ENCODE results near the gene GUCY2D. TPM values are rescaled to one million over a fixed set of nuclear protein-coding genes. Genes with fewer than 3 reads are reported as not detected.
A peak's percentile ranks its signal among the peaks of the same experiment; 100 is the strongest.
"Not testable (repeated sequence)": the region's sequence is repeated elsewhere in the genome, so short reads cannot be mapped to it uniquely, and the experiment has no call there.

The GUCY2D gene
- polyA plus RNA-seq (2013, experiment 1 of 2) = not detected
- polyA plus RNA-seq (2013, experiment 2 of 2) = not detected

GRCh38 chr17:8001976-8002720 is at the start of gene GUCY2D:
Gene GUCY2D, plus strand, starts transcription at chr17:8002615. Its CDS starts 433 bp downstream, at chr17:8003048.
- Histone ChIP-seq H3K27ac (ENCODE audit: low read depth, low read length) (no peak within 1 kb of the TSS), H3K36me3 (ENCODE audit: insufficient read depth, low read length) (no peaks in the 10 kb centered on the region), H3K27me3 (ENCODE audit: insufficient read depth, low read length) (peaks cover 64% of the 10 kb centered on the region), H3K9ac (ENCODE audit: low read depth, low read length) (no peak within 1 kb of the TSS), H3K4me1 (ENCODE audit: insufficient read depth, low read length) (no peaks in the 10 kb centered on the region; the same call in 1 of the 2 replicates), H3K4me3 (ENCODE audit: low read length) (peak within 1 kb of the TSS; percentile 56), H3K9me3 (ENCODE audit: insufficient read depth, low read depth, low read length) (no peaks in the 10 kb centered on the region)
- WGBS = 25% methylated on average over 18 of the region's 18 CpGs

GRCh38 chr17:7953266-7953665 is 49.1 kb upstream of the GUCY2D start:
- H3K36me3 ChIP-seq (ENCODE audit: insufficient read depth, low read length) = peaks cover 16% of the 10 kb centered on the region
- not testable (repeated sequence) for H3K9me3 ChIP-seq (ENCODE audit: insufficient read depth, low read depth, low read length); H3K27me3 ChIP-seq (ENCODE audit: insufficient read depth, low read length); H3K4me3 ChIP-seq (ENCODE audit: low read length); H3K27ac ChIP-seq (ENCODE audit: low read depth, low read length); H3K9ac ChIP-seq (ENCODE audit: low read depth, low read length); H3K4me1 ChIP-seq (ENCODE audit: insufficient read depth, low read length)
- 95% methylated on average over 13 of the region's 13 CpGs for WGBS

DNA sequence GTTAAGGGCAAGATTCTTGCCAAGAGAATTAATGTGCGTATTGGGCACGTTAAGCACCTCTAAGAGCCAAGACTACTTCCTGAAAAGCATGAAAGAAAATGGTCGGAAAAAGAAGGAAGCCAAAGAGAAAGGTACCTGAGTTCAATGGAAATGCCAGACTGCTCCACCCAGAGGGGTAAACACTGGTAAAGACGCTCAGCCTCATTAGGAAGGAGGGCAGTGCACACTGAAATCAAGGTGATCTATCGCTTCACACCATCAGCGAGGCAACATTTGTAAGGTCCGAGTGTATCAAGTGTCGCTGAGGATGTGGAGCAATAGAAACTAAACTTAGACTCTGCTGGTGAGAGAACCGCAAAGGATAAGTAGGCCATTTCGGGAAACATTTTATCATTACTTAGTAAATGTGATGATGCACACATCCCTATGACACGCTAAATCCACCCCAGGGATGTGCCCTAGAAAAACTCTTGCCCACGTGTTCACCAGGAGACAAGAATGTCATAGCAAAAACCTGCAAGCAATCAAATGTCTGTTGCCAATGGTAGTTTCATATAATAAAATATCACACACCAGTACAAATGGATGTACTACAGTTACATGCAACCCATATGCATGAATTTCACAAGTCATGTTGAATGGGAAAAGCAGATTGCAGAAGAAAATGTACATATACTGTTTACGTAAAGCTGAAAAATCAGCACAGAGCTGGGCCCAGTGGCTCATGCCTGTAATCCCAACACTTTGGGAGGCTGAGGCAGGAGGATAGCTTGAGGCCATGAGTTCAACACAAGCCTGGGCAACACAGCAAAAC is 46.8 kb upstream of the GUCY2D start:
- no peaks in the 10 kb centered on the region for H3K4me1 ChIP-seq (ENCODE audit: insufficient read depth, low read length)
- no peaks in the 10 kb centered on the region for H3K36me3 ChIP-seq (ENCODE audit: insufficient read depth, low read length)
- H3K9me3 ChIP-seq (ENCODE audit: insufficient read depth, low read depth, low read length) = no peaks in the 10 kb centered on the region
- WGBS = 90% methylated on average over 13 of the region's 13 CpGs
- H3K27me3 ChIP-seq (ENCODE audit: insufficient read depth, low read length) = no peaks in the 10 kb centered on the region
- no peak overlapping the region for H3K27ac ChIP-seq (ENCODE audit: low read depth, low read length)
- no peak overlapping the region for H3K4me3 ChIP-seq (ENCODE audit: low read length)
- no peak overlapping the region for H3K9ac ChIP-seq (ENCODE audit: low read depth, low read length)

- no peaks in the 10 kb centered on the region for H3K27me3 ChIP-seq (ENCODE audit: insufficient read depth, low read length)
- H3K36me3 ChIP-seq (ENCODE audit: insufficient read depth, low read length) = no peaks in the 10 kb centered on the region
- no peaks in the 10 kb centered on the region; the same call in 1 of the 2 replicates for H3K4me1 ChIP-seq (ENCODE audit: insufficient read depth, low read length)
- whole genome bisulfite sequencing = 91% methylated on average over 9 of the region's 11 CpGs
- no peak overlapping the region for H3K27ac ChIP-seq (ENCODE audit: low read depth, low read length)
- no peaks in the 10 kb centered on the region for H3K9me3 ChIP-seq (ENCODE audit: insufficient read depth, low read depth, low read length)
- H3K4me3 ChIP-seq (ENCODE audit: low read length) = no peak overlapping the region
- no peak overlapping the region for H3K9ac ChIP-seq (ENCODE audit: low read depth, low read length)
These were observed 46.0 kb upstream of the GUCY2D start for GRCh38 chr17:7956228-7956965.

- no peaks in the 10 kb centered on the region for H3K36me3 ChIP-seq (ENCODE audit: insufficient read depth, low read length)
- H3K27ac ChIP-seq (ENCODE audit: low read depth, low read length) = no peak overlapping the region
- H3K9me3 ChIP-seq (ENCODE audit: insufficient read depth, low read depth, low read length) = no peaks in the 10 kb centered on the region
- no peak overlapping the region for H3K9ac ChIP-seq (ENCODE audit: low read depth, low read length)
- no peaks in the 10 kb centered on the region for H3K27me3 ChIP-seq (ENCODE audit: insufficient read depth, low read length)
- H3K4me1 ChIP-seq (ENCODE audit: insufficient read depth, low read length) = no peaks in the 10 kb centered on the region; the same call in 1 of the 2 replicates
- no peak overlapping the region for H3K4me3 ChIP-seq (ENCODE audit: low read length)
- 98% methylated on average over 9 of the region's 9 CpGs for WGBS
These were observed 42.7 kb upstream of the GUCY2D start for GRCh38 chr17:7959503-7960253.

- 90% methylated on average over 2 of the region's 2 CpGs for WGBS
- no peak overlapping the region for H3K27ac ChIP-seq (ENCODE audit: low read depth, low read length)
- H3K27me3 ChIP-seq (ENCODE audit: insufficient read depth, low read length) = no peaks in the 10 kb centered on the region
- H3K9ac ChIP-seq (ENCODE audit: low read depth, low read length) = no peak overlapping the region
- H3K36me3 ChIP-seq (ENCODE audit: insufficient read depth, low read length) = no peaks in the 10 kb centered on the region
- H3K9me3 ChIP-seq (ENCODE audit: insufficient read depth, low read depth, low read length) = no peaks in the 10 kb centered on the region
- peaks cover 5% of the 10 kb centered on the region; the same call in 1 of the 2 replicates for H3K4me1 ChIP-seq (ENCODE audit: insufficient read depth, low read length)
- no peak overlapping the region for H3K4me3 ChIP-seq (ENCODE audit: low read length)
These were observed 41.0 kb upstream of the GUCY2D start for GRCh38 chr17:7961421-7961820.

- H3K27me3 ChIP-seq (ENCODE audit: insufficient read depth, low read length) = 0 out of 2 replicates have a peak, but pooled peaks cover 4% of the 10 kb centered on the region
- 0 out of 2 replicates have a peak, but pooled peaks cover 5% of the 10 kb centered on the region for H3K4me1 ChIP-seq (ENCODE audit: insufficient read depth, low read length)
- no peaks in the 10 kb centered on the region for H3K9me3 ChIP-seq (ENCODE audit: insufficient read depth, low read depth, low read length)
- H3K4me3 ChIP-seq (ENCODE audit: low read length) = no peak overlapping the region
- no peaks in the 10 kb centered on the region for H3K36me3 ChIP-seq (ENCODE audit: insufficient read depth, low read length)
- H3K9ac ChIP-seq (ENCODE audit: low read depth, low read length) = no peak overlapping the region
- no peak overlapping the region for H3K27ac ChIP-seq (ENCODE audit: low read depth, low read length)
- 78% methylated on average over 2 of the region's 2 CpGs for WGBS
These were observed 34.7 kb upstream of the GUCY2D start for GRCh38 chr17:7967751-7968150.

GRCh38 chr17:7969433-7969832 is 33.0 kb upstream of the GUCY2D start:
- Histone ChIP-seq H3K4me3 (ENCODE audit: low read length) (no peak overlapping the region), H3K9ac (ENCODE audit: low read depth, low read length) (no peak overlapping the region), H3K4me1 (ENCODE audit: insufficient read depth, low read length) (0 out of 2 replicates have a peak, but pooled peaks cover 5% of the 10 kb centered on the region), H3K9me3 (ENCODE audit: insufficient read depth, low read depth, low read length) (no peaks in the 10 kb centered on the region), H3K27ac (ENCODE audit: low read depth, low read length) (no peak overlapping the region), H3K36me3 (ENCODE audit: insufficient read depth, low read length) (no peaks in the 10 kb centered on the region), H3K27me3 (ENCODE audit: insufficient read depth, low read length) (0 out of 2 replicates have a peak, but pooled peaks cover 4% of the 10 kb centered on the region)
- WGBS = 91% methylated on average over 6 of the region's 6 CpGs

DNA sequence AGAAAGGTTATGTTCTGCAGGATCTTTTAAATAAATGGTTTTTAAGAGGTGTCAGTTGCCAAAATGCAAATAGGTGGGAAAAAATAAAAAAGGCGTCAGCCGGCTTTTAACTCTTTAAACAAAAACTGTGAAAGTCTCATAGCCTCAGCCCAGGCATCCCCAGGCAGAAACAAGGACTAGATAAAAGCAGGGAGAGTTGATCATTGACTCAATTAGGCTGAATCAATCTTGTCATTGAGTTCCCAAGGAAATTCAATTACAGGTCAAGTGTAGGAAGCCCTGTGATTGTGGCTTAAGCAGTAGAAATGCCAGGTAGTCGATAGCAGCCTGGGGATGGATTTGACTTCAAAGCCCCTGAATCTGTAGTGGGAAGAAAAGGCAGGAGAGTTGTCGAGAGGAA is 30.8 kb upstream of the GUCY2D start:
- 72% methylated on average over 4 of the region's 4 CpGs for WGBS
- Histone ChIP-seq H3K36me3 (ENCODE audit: insufficient read depth, low read length) (no peaks in the 10 kb centered on the region), H3K4me1 (ENCODE audit: insufficient read depth, low read length) (no peaks in the 10 kb centered on the region), H3K27ac (ENCODE audit: low read depth, low read length) (no peak overlapping the region), H3K9me3 (ENCODE audit: insufficient read depth, low read depth, low read length) (0 out of 2 replicates have a peak, but pooled peaks cover 2% of the 10 kb centered on the region), H3K9ac (ENCODE audit: low read depth, low read length) (no peak overlapping the region), H3K4me3 (ENCODE audit: low read length) (no peak overlapping the region), H3K27me3 (ENCODE audit: insufficient read depth, low read length) (0 out of 2 replicates have a peak, but pooled peaks cover 4% of the 10 kb centered on the region)

GRCh38 chr17:7972131-7972785 is 30.2 kb upstream of the GUCY2D start:
- 0 out of 2 replicates have a peak, but pooled peaks cover 4% of the 10 kb centered on the region for H3K27me3 ChIP-seq (ENCODE audit: insufficient read depth, low read length)
- H3K27ac ChIP-seq (ENCODE audit: low read depth, low read length) = no peak overlapping the region
- H3K4me1 ChIP-seq (ENCODE audit: insufficient read depth, low read length) = no peaks in the 10 kb centered on the region
- H3K9me3 ChIP-seq (ENCODE audit: insufficient read depth, low read depth, low read length) = 0 out of 2 replicates have a peak, but pooled peaks cover 2% of the 10 kb centered on the region
- no peak overlapping the region for H3K4me3 ChIP-seq (ENCODE audit: low read length)
- WGBS = 99% methylated on average over 8 of the region's 8 CpGs
- H3K36me3 ChIP-seq (ENCODE audit: insufficient read depth, low read length) = no peaks in the 10 kb centered on the region
- H3K9ac ChIP-seq (ENCODE audit: low read depth, low read length) = no peak overlapping the region

All from HUES64 (cell line).